BLaER1 (cell line): Measurements from ENCODE around the gene DDX23.

Experiments
- H3K27ac ChIP-seq: shearing (Covaris generic); formaldehyde crosslinking; 2 replicates; pipeline ENCODE4 v1.8.1; 2022
- H3K27me3 ChIP-seq: shearing (Covaris generic); formaldehyde crosslinking; 2 replicates; pipeline ENCODE4 v1.8.1; 2022
- H3K36me3 ChIP-seq: shearing (Covaris generic); formaldehyde crosslinking; 2 replicates; pipeline ENCODE4 v1.8.1; 2022
- H3K4me1 ChIP-seq: shearing (Covaris generic); formaldehyde crosslinking; 2 replicates; pipeline ENCODE4 v1.8.1; 2022
- H3K4me2 ChIP-seq: shearing (Covaris generic); formaldehyde crosslinking; 2 replicates; pipeline ENCODE4 v1.8.1; 2022
- H3K4me3 ChIP-seq: shearing (Covaris generic); formaldehyde crosslinking; 2 replicates; pipeline ENCODE4 v1.8.1; 2022
- H3K9ac ChIP-seq: shearing (Covaris generic); formaldehyde crosslinking; 2 replicates; pipeline ENCODE4 v1.8.1; 2022
- H3K9me3 ChIP-seq: shearing (Covaris generic); formaldehyde crosslinking; 2 replicates; pipeline ENCODE4 v1.8.1; 2022
- H4K20me1 ChIP-seq: shearing (Covaris generic); formaldehyde crosslinking; 2 replicates; pipeline ENCODE4 v1.8.1; 2022
- Cebpa-rat ChIP-seq: shearing (Covaris generic); IDR thresholded peaks from 2 replicates; pipeline ENCODE4 v1.8.1; 2022

The DDX23 gene

DNA sequence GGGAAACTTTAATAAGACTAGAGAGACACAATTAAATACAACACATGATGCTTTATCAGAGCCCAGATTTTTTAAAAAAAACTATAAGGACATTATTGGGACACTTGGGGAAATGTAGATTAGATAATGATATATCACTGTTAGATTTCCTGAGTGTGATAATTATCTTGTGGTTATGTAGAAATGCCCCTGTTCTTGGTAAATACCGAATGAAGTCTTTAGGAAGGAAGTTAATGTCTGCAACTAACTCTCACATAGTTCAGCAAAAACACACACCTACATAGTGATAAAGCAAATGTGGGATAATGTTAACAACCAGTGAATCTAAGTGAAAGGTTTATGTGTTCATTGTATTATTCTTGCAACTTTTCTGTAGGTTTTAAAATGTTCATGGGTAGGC is 48.3 kb downstream of the DDX23 start:
- Histone ChIP-seq H3K4me3 (no peak overlapping the region), H3K4me1 (no peaks in the 10 kb centered on the region), H3K9me3 (no peaks in the 10 kb centered on the region), H3K9ac (no peak overlapping the region), H3K4me2 (no peak overlapping the region), H4K20me1 (no peaks in the 10 kb centered on the region), H3K36me3 (no peaks in the 10 kb centered on the region), H3K27me3 (no peaks in the 10 kb centered on the region), H3K27ac (no peak overlapping the region)
- no peak for TF ChIP-seq Cebpa-rat

DNA sequence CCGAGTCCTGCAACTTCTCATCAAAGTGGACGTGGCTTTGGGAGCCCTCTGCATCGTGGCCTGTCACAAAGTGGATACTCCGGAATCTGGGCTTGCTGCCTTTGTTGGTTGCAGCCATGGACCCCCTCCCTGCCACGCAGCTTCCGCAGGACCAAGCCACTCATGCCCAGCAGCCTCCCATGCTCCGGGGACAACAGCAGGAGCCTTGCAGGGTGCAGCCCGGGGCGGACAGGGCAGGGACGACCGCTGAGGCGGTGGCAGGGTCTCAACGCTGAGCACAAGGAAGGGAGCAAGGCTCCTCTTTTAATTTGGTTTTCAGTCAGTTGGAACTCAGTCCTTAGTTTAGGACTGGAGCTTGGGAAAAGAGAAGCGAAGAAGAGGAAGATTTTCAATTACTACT is 51.0 kb downstream of the DDX23 start:
- no peaks in the 10 kb centered on the region for H3K27me3 ChIP-seq
- H3K4me2 ChIP-seq = no peak overlapping the region
- no peak overlapping the region for H3K27ac ChIP-seq
- H3K9me3 ChIP-seq = no peaks in the 10 kb centered on the region
- H3K4me3 ChIP-seq = no peak overlapping the region
- TF ChIP-seq Cebpa-rat = no peak
- H3K36me3 ChIP-seq = no peaks in the 10 kb centered on the region
- no peaks in the 10 kb centered on the region for H4K20me1 ChIP-seq
- no peaks in the 10 kb centered on the region for H3K4me1 ChIP-seq
- no peak overlapping the region for H3K9ac ChIP-seq

DNA sequence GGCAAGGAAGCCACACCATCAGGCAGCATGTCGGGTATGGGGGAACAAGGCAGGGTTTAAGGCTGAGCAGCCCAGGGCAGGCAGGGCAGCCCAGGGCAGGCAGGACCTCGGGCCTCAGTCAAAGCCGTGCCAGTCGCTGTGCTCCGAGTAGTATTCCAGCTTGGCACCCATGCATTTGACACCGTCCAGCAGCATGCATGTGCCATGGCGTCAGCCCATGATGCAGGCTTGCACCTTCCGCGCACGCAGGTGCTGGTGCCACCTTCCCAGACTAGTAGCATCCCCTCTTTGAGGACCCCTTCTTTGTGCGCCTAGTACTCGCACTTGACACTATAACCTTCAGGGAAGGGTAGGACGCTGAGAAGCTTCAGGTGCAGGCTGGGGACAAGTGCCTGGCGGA is 51.5 kb downstream of the DDX23 start:
- Histone ChIP-seq H3K27ac (no peak overlapping the region), H3K4me1 (peaks cover 3% of the 10 kb centered on the region; the same call in 1 of the 2 replicates), H3K9me3 (no peaks in the 10 kb centered on the region), H3K9ac (no peak overlapping the region), H3K36me3 (no peaks in the 10 kb centered on the region), H4K20me1 (no peaks in the 10 kb centered on the region), H3K4me3 (no peak overlapping the region), H3K27me3 (no peaks in the 10 kb centered on the region), H3K4me2 (no peak overlapping the region)
- TF ChIP-seq Cebpa-rat = no peak

DNA sequence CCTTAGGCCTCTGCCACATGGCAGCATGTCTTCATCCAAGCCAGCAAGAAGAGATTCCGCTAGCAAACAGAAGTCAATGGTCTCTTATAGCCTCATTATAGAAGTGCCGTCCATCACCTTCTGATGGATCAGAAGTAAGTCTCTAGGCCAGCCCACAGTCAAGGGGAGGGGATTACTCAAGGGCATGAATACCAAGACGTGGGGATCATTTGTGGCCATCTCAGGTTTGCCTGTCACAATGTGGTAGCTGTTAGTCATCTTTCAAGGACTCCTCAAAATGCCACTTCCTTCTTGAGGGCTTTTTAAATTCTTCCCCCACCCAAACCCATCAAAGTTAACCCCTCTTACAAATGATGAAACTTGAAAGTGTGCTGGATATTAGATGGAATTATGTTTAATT is 55.0 kb downstream of the DDX23 start:
- H3K9ac ChIP-seq = no peak overlapping the region
- H3K27ac ChIP-seq = no peak overlapping the region
- H3K4me2 ChIP-seq = no peak overlapping the region
- H3K27me3 ChIP-seq = no peaks in the 10 kb centered on the region
- no peak for TF ChIP-seq Cebpa-rat
- peaks cover 20% of the 10 kb centered on the region for H3K4me1 ChIP-seq
- no peaks in the 10 kb centered on the region for H3K9me3 ChIP-seq
- no peaks in the 10 kb centered on the region for H3K36me3 ChIP-seq
- no peak overlapping the region for H3K4me3 ChIP-seq
- no peaks in the 10 kb centered on the region for H4K20me1 ChIP-seq

DNA sequence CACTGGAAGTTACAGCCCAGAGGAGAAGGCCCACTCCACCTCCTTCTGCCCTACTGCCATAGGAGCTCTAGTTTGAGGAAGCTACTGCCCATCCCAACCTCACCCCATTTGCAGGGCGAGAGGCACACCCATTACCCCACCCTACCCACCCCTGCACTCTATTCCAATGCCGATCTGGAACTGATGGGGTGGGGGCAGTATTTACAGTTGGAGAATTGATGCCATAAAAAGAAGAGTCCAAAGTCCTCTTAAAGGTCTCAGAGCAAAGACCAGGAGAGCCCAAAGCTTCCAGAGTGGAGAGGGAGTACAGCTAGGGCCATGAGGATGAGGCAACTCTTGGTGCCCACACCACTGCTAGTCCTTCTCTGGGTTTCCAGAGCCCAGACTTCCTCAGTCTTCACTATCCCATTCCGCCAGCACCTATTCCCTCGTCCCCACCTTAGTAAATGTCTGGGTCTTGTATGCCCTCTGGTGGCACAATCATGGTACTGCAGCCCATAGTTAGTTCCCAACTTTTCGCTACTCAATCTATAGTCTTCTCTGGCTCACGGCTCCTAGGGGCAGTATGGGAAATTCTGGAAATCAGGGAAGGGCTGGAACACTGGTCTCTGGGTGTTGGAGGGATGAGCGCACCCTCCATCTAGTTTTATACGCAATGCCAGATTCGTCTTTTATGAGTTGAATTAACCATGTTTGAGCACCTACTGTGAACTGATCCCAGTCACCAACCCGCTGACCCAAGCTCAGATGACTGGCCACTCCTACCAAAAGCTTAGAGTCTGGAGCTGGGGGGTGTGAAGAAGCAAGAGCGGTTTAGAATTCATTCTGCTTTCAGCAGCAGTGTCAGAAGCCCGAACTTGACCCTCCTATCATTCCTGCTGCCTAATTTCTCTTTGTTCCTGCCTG is 56.2 kb downstream of the DDX23 start:
- peaks cover 20% of the 10 kb centered on the region for H3K4me1 ChIP-seq
- H3K9me3 ChIP-seq = no peaks in the 10 kb centered on the region
- no peaks in the 10 kb centered on the region for H3K27me3 ChIP-seq
- H3K4me2 ChIP-seq = peak overlapping the region; percentile 19; the same call in 1 of the 2 replicates
- no peak overlapping the region for H3K27ac ChIP-seq
- H3K4me3 ChIP-seq = no peak overlapping the region
- H3K9ac ChIP-seq = no peak overlapping the region
- no peak for TF ChIP-seq Cebpa-rat
- H4K20me1 ChIP-seq = no peaks in the 10 kb centered on the region
- no peaks in the 10 kb centered on the region for H3K36me3 ChIP-seq

DNA sequence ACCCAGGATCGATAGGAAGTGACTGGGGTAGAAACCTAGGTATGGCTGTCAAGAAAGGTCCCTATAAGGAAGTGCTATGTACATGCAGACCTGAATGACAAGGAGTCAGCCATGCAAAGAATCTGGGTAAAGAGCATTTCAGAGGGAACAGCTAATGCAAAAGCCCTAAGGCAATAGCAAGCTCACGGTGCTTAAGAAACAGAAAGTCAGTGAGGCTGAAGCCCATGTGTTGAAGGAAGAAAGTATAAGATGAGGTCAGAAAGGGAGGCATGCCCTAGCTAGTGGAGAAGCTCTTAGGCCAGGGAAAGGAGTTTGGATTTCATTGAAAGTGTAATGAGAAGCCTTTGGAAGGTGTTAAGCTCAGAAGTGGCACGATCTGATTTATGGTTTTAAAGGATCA is 57.1 kb downstream of the DDX23 start:
- H3K9ac ChIP-seq = no peak overlapping the region
- no peak for TF ChIP-seq Cebpa-rat
- no peaks in the 10 kb centered on the region for H3K27me3 ChIP-seq
- no peaks in the 10 kb centered on the region for H3K36me3 ChIP-seq
- no peaks in the 10 kb centered on the region for H4K20me1 ChIP-seq
- H3K4me1 ChIP-seq = peaks cover 26% of the 10 kb centered on the region
- no peaks in the 10 kb centered on the region for H3K9me3 ChIP-seq
- no peak overlapping the region for H3K27ac ChIP-seq
- H3K4me2 ChIP-seq = peak overlapping the region; percentile 17; the same call in 1 of the 2 replicates
- H3K4me3 ChIP-seq = no peak overlapping the region

DNA sequence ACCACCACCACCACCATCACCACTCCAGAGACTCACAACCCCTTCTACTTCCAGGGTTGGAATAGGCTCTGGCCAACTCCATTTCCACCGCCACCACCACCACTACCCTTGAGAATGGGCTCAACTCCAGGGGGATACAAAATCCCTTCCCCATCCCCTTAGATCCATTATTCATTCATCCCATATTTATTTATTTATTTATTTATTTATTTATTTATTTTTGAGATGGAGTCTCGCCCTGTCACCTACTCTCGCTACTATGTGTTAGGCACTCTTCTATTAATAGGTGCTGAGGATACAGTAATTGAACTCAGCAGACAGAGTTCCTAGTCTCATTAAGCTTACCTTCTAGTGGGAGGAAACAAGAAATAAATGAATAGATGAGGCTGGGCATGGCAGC is 58.3 kb downstream of the DDX23 start:
- Histone ChIP-seq H3K9ac (no peak overlapping the region), H3K4me2 (0 out of 2 replicates have a peak overlapping the region, but pooled peaks have one; percentile 17), H3K9me3 (no peaks in the 10 kb centered on the region), H3K36me3 (no peaks in the 10 kb centered on the region), H4K20me1 (no peaks in the 10 kb centered on the region), H3K27me3 (no peaks in the 10 kb centered on the region), H3K4me1 (peaks cover 29% of the 10 kb centered on the region), H3K4me3 (no peak overlapping the region), H3K27ac (no peak overlapping the region)
- TF ChIP-seq Cebpa-rat = no peak

DNA sequence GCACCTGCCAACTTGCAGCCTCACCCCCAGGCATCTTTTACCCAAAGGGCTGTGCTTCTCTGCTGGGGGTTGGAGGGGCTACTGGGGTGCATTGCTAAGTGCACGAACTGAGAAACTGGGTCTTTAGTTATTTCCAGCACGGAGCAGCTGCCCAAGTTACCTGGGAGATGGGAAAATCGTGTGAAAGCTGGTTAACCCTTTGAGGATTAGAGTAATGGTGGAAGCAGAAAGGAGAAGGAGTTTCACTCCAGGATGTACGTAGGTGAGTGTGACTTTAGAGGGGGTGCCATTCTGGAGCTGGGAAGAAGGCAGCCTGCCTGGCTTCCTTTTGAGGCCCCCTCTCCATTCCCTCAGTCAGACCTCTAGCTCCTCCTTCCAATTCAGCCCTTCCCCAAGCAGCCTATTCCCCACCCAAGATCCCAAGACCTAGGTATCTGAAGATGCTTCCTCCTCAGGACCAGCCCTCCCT is 62.1 kb downstream of the DDX23 start:
- Histone ChIP-seq H3K27me3 (no peaks in the 10 kb centered on the region), H3K9ac (peak overlapping the region; percentile 94; the same call in 1 of the 2 replicates), H3K4me3 (peak overlapping the region; percentile 97), H3K9me3 (no peaks in the 10 kb centered on the region), H3K4me2 (peak overlapping the region; percentile 98), H3K4me1 (peaks cover 53% of the 10 kb centered on the region), H3K36me3 (no peaks in the 10 kb centered on the region), H3K27ac (peak overlapping the region; percentile 95), H4K20me1 (peaks cover 7% of the 10 kb centered on the region; the same call in 1 of the 2 replicates)
- no peak for TF ChIP-seq Cebpa-rat

DNA sequence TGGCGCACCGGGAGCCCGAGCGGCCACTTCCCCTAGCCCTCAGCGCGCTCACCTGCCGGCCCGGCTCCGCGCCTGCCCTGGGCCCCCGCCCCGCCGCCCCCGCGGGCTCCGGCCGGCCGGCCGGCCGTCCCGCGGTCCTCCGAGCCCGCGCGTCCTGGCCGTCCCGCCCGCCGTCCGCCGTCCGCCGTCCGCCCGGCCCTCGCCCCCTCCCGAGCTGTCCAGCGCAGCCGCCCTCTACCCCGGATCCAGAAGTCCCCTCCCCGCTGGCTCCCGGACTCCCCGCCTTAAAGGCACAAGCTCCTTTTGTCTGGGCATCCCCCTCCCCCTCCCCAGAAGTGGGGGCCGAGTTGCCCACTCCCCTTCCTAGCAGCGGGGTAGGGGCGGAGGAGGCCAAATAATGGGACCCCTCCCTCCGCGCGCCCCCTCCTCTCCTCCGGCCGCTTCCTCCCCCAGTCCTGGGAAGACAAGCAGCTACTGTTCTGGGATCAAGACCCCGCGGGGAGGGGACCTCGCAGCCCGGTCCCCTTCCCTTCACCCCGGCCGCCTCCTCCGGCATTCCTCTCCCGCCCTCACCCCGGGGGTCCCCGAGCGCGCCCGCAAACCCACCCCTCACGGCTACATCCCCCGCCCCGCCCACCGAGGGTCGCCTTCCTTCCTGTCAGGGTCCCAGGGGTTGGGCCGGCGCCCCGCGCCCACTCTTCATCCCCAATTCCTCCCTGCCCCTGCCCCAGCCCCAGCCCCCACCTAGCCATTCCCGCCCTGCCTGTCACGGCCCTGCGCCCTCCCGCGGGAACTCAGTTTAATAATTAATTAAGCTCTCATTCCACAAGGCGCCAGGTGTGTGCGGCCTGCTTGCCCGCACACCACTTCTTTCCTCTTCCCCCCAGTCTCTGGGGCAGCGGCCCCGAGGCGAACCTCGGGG is 62.8 kb downstream of the DDX23 start, which contains the start of gene ADCY6:
TSS of gene ADCY6 (minus strand) at position 236 of the 922 bp plus-strand sequence. CDS start 5,655 bp downstream, outside the sequence.
- Histone ChIP-seq H3K4me1 (peaks cover 53% of the 10 kb centered on the region), H3K4me3 (peak within 1 kb of the TSS; percentile 97), H3K9me3 (no peaks in the 10 kb centered on the region), H3K9ac (peak within 1 kb of the TSS; percentile 94), H3K27me3 (no peaks in the 10 kb centered on the region), H3K27ac (peak within 1 kb of the TSS; percentile 95), H3K4me2 (peak within 1 kb of the TSS; percentile 98), H3K36me3 (no peaks in the 10 kb centered on the region), H4K20me1 (peaks cover 7% of the 10 kb centered on the region; the same call in 1 of the 2 replicates)
- TF ChIP-seq Cebpa-rat = no peak
